ENCODE measurements around the gene LRFN5. TPM values are rescaled to one million over a fixed set of nuclear protein-coding genes. Genes with fewer than 3 reads are reported as not detected.
"Not testable (repeated sequence)": the region's sequence is repeated elsewhere in the genome, so short reads cannot be mapped to it uniquely, and the experiment has no call there.

Gene LRFN5
- total RNA-seq, 2 donors from 2014 or later, result 0.26 to 0.39 TPM

GRCh38 chr14:41666301-41666700 is 59.6 kb downstream of the LRFN5 start:
- no peak for DNase-seq (ENCODE audit: low spot score)
- H3K27ac ChIP-seq, result no peak overlapping the region
- H3K36me3 ChIP-seq, result no peaks in the 10 kb centered on the region
- no peaks in the 10 kb centered on the region for H3K27me3 ChIP-seq
- H3K9me3 ChIP-seq, result no peaks in the 10 kb centered on the region
- no peaks in the 10 kb centered on the region for H3K4me1 ChIP-seq
- no peak for TF ChIP-seq CTCF (IDR thresholded peaks at IDR 0.05)
- no peak overlapping the region for H3K4me3 ChIP-seq

- Histone ChIP-seq H3K9me3 (no peaks in the 10 kb centered on the region), H3K4me1 (no peaks in the 10 kb centered on the region), H3K27me3 (no peaks in the 10 kb centered on the region), H3K36me3 (no peaks in the 10 kb centered on the region), H3K4me3 (no peak overlapping the region), H3K27ac (no peak overlapping the region)
- no peak for DNase-seq (ENCODE audit: low spot score)
- no peak for TF ChIP-seq CTCF (IDR thresholded peaks at IDR 0.05)
These were observed 61.7 kb downstream of the LRFN5 start for GRCh38 chr14:41668356-41668755.

- H3K9me3 ChIP-seq; H3K27ac ChIP-seq; DNase-seq (ENCODE audit: low spot score): not testable (repeated sequence)
These were observed 66.9 kb downstream of the LRFN5 start for GRCh38 chr14:41673601-41674000.

GRCh38 chr14:41674511-41674971 is 67.9 kb downstream of the LRFN5 start:
- not testable (repeated sequence) for H3K4me1 ChIP-seq; H3K27me3 ChIP-seq; H3K27ac ChIP-seq; H3K36me3 ChIP-seq; H3K4me3 ChIP-seq; DNase-seq (ENCODE audit: low spot score); H3K9me3 ChIP-seq

More at GRCh38 chr14:41673601-41674000, 66.9 kb downstream of the LRFN5 start:
- H3K27me3 ChIP-seq, H3K4me1 ChIP-seq, H3K4me3 ChIP-seq, H3K36me3 ChIP-seq: not testable (repeated sequence)

- Histone ChIP-seq H3K27me3 (no peaks in the 10 kb centered on the region), H3K4me3 (no peak overlapping the region), H3K27ac (no peak overlapping the region), H3K4me1 (no peaks in the 10 kb centered on the region), H3K36me3 (no peaks in the 10 kb centered on the region), H3K9me3 (no peaks in the 10 kb centered on the region)
- no peak for TF ChIP-seq CTCF (IDR thresholded peaks at IDR 0.05)
- no peak for DNase-seq (ENCODE audit: low spot score)
These were observed 92.8 kb downstream of the LRFN5 start for GRCh38 chr14:41699486-41699885.

- Histone ChIP-seq H3K27me3 (no peaks in the 10 kb centered on the region), H3K4me1 (no peaks in the 10 kb centered on the region), H3K27ac (no peak overlapping the region), H3K9me3 (no peaks in the 10 kb centered on the region), H3K36me3 (no peaks in the 10 kb centered on the region), H3K4me3 (no peak overlapping the region)
- TF ChIP-seq CTCF (IDR thresholded peaks at IDR 0.05), result no peak
- no peak for DNase-seq (ENCODE audit: low spot score)
These were observed 111.9 kb downstream of the LRFN5 start for GRCh38 chr14:41718477-41719166.

GRCh38 chr14:41739203-41739602 is 132.5 kb downstream of the LRFN5 start:
- Histone ChIP-seq H3K4me1 (no peaks in the 10 kb centered on the region), H3K27ac (no peak overlapping the region), H3K36me3 (no peaks in the 10 kb centered on the region), H3K27me3 (no peaks in the 10 kb centered on the region), H3K4me3 (no peak overlapping the region), H3K9me3 (no peaks in the 10 kb centered on the region)
- TF ChIP-seq CTCF (IDR thresholded peaks at IDR 0.05), result no peak
- DNase-seq (ENCODE audit: low spot score), result no peak
